Activated CD4-positive, CD25-positive, alpha-beta regulatory T cell treated with anti-CD3 and anti-CD28 coated beads, Interleukin-2, amount 50 U/mL, for 72 hours (primary cell): ENCODE data around the gene LOXL1.

Experiments used
- DNase-seq: peaks from one replicate; pipeline ENCODE4 v3.0.0; 2021

LOXL1 gene

DNA sequence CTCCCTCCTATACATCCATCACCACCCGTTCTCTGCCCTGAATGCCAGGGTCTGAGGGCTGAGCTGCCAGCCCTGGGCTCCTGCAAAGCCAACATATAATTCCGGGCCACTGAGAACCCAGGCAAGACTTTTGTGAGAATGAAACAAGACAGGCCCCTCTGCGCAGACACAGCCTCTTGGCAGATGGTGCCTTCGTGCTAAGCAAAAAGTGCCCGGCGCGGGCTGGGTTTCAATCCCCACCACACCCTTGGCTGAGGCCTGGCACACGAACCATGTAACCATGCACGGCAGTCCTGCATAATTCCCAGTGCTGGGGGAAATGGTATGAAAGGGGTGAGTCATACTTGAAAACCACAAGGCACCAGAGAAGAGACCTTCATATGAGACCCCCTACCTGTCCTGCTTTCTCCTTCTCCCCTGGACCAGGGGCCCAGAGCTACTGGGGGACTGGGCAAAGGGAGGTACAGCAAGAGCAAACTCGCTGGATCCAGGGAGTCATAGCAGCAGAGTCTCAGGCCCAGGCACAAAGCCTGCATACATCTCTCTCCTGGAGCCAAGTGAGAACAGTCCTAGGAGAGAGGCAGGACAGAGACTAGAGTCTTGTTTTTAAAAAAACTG lies 26.1 kb upstream of the LOXL1 start:
- no peak for DNase-seq

DNA sequence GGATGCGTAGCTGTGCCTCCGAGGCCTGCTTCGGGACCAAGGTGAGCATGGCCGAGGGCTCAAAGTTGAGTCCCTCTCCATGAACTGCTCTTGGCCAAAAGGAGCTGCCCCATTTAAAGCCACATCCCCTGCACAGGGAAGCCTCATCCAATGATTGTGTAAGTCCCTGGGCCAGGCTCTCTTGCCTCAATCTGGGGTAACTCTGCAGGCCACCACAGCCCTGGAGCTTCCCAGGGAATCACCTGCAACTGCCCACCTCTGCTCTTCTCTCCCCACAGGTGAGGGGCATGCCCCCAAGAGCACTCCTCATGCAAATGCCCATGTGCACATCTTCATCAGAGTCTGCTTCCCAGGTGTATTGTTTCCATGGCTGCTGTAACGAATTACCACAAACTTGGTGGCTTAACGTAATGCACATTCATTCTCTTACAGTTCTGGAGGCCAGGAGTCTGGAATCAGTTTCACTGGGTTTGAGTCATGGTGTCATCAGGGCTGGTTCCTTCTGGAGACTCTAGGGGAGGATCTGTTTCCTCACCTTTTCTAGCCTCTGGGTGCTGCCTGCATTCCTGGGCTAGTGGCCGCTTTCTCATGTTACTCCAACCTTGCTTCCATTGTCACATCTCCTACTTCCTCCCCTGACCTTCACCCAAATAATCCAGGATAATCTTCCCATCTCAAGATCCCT lies 25.0 kb upstream of the LOXL1 start:
- no peak for DNase-seq

DNA sequence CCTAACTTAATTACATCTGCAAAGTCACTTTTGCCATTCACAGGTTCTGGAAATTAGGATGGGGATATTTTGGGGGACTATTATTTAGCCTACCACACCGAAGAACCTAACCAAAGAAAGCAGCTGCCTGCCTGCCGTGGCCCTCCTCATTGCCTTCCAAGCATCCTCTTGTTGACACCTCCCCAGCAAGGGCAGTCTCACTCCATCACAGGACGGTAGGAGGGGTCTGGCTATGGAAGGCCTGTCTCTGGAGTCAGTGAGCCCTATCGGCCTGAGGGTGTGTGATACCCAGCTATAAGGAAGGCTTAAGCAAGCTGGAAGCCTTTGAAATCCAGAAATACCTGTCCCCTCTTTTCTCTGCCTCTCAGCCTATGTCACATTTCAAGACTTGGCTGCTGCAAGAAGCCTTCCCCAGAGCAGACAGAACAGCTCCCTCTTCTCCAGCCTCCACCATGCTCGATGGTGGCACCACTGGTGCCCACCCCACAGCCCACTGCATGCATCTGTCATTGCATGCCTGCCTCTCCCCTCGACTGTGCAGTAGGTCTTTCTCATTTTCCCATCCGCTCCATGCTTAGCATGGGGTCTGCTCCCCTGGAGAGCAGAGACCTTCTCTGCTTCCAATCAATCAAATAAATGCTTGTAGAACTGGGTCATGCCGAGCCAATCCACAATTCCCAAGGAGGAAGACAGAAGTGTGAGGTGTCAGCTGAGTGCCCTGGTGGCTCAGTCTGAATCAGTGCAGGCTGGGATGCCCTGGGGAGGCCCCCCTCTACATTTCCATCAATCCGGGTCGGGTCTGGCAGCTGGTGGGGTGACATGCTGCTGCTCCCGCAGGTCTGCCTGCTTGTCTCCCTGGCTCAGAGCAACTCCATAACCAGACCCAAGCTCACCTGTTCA lies 23.9 kb upstream of the LOXL1 start:
- no peak for DNase-seq

DNA sequence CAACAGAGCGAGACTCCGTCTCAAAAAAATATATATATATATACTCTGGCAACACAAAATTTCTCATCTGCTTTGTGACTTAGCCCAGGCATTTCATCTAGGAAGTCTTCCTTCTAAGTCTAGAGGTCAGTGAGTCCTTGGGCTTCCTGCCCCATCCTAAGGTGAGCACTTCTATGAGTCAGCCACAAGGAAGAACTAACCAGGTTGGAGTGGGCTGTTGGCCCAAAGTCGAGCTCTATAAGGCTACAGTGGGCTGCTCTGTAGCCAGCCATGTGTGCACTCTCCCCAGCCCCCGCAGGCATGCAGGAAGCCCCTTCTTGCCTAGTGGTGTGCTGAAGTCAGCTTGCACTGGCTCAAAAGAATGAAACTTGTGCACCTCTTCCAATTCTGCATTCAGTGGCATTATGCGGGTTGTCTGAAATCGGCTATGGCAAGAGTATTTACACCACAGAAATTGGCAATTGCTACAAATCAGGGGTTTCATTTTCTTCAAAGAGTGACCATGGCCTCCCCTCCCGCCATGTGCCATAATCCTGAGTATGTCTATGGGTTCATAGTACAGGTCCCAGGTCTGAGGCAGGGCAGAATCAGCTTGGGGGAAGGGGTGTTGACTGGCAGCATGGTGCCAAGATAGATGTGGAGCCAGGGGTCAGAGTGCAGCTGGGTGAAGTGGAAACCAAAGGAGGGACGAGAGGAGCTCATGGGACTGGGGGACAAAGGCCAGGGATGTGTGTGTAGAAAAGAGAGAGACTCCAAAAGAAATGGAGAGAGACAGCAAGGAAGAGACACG lies 22.0 kb upstream of the LOXL1 start:
- no peak for DNase-seq

DNA sequence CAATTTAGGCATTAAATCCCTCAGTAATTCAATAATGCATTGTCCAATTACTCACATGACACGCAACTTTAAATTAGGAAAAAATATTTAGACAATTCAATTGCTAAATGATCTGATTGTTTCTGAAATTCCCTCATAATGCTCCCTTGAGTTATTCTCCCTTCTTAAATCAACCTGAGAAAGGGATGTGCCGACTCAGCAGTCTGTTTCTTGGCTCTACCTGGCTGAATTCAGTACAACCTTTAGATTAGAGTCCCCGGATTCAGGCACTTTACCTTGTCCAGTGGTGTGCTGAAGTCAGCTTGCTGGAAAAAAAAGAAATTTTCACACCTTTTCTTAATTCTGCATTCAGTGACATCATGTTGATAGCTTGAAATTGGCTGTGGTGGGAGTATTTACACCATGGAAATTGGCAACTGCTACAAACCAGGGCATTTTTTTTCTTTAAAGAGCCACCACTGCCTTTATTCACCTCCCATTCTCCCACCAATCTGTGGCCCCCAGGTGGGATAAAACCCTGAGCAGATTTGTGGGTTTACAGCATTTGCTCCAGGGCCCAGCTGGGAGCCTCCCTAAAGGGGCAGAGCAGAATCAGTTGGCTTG lies 20.9 kb upstream of the LOXL1 start:
- DNase-seq = no peak

DNA sequence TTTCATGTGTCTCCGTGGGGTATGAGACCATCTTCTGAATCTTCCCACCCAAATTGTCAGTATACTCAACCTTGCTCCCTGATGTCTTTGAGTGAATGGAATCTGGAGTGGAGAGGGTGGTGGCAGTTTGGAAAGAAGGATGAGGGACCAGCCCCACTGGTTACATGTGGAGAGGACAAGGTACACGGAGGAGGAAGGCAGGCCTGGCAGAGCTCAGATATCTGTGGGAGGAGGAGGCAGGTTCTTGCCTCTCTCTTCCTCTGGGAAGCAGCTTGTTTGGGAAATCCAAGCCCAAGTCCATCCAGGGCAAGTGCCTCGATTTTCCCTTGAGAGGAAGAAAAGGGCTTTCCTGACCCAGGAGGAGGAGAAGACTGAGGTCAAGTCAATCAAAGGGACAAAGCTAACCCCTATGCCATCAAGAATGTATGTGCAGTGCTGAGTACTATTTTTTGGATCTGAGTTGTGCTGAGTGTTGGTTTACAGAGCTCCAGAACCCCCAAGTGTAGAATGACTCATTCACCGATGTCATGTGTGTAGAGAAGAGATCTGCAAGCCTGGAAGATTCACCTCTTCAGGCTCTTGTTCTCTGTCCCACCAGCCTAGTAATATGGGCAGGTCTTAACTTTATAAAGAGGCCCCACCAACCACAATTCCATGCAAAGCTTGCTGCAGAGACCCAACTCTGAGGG lies 19.8 kb upstream of the LOXL1 start:
- DNase-seq = no peak

DNA sequence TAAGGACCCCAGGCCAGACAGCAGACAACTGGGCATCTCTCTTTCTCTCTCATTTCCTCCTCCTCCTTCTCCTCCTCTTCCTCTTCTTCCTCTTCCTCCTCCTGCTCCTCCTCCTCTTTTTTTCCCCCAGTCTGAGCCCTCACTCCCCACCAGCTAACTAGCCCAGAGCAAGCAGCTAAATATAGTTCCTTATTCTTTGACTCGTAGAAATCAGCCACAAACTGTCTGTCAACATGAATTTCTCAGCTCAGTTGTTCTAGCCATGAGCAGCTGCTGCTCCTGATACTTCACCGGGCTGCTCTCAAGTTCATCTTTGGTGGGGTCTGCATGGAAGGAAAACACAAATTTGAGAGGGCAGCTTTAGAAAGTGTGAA lies 19.2 kb upstream of the LOXL1 start:
- no peak for DNase-seq

DNA sequence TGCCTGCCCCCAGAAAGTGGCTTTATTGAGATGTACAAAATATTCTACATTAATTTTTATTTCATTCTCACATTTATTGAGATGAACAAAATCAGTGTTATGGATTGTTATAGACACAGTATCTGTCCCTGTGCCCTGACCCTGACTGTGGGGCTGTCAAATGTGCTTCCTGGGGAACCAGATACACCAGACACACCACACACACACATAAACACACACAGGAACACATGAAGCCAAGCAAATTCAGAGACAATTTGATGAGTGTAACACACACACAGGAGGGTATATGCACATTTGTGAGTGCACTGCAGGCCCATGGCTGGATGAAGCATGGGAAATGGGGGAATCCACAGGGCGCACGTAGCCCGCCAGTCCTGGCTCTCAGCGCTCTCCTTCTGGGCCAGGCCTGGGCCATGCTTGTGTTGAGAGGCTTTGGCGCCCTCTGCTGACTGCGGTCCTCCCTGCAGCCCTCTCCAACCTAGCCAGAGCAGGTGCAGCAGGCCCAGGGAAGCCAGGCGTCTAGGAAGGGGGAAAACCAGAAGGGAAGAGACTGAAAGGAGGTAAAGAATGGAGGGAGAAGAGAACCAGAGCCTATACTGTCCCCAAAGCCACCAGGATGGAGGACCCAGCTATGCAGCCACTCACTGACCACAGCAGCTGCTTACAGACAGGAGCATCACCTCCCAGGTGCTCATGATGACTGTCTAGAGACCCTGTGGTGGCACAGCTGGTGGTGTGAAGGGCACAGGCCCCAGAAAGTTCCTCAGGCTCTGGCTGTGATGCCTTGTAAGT lies 18.0 kb upstream of the LOXL1 start:
- peak; percentile 82 for DNase-seq

DNA sequence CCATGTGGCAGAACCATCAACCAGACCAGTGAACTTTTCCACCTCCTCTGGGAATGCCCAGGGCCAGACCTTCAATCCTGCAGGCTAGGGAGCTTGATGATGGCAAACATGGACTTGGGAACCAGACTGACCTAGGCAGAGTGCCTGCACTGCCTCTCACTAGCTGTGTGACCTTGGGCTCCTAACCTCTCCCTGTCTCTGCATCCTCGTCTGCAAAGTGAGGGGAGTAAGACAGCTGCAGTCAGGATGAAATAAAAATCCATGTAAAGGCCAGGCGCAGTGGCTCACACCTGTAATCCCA lies 17.5 kb upstream of the LOXL1 start:
- no peak for DNase-seq

DNA sequence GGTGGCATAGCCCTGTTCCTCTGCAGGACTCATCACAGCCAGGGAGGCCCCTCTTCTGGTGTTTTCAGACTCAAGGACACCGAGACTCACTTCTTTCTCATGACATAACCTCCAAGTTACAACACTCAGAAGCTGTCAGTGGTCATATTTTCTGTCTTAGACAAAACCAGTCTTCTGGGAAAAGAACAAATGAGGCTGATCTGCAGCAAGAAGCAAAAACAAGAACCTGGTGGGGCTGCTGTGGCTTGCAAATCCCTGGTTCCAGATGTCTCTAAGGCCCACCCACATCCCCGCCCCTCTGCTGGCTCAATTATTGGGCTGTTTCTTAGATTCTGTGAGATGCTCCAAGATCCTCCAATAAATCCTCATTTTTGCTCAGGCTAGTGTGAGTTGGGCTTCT lies 16.6 kb upstream of the LOXL1 start:
- no peak for DNase-seq

DNA sequence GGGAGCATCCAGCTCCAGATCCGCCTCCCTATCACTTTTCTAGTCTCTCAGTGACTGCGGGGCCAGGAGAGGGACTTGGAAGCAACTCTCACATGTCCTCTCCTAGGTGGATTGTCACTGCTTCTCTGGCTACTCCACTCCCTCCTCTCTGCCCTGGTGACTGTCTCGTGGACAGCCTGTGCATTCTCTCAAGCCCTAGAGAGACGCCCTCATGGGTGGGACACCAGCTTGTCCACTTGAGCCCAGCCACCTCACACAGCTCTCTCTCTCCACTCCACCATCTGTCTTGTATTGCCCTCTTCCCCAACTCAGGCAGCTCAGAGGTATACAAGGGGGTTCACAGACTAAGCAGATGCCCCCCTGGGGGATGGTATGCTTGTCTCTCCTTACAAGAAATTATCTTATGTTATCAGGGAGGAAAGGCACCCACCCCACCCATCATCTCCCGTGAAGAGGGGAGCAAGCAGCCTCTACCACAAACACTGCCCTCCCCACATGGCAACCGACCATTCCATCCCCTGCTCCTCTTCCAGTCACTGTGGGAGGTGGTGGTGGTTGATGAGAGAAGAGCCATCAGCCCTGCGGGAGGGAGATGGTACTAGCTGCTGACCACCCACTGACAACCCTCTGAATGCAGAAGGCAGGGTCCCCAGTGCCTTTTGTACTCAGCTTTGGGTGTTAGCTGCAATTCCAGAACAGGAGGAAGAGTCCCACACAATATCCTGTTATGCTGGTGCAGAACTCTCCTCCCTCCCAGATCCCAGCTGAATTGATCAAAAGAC lies 15.5 kb upstream of the LOXL1 start:
- DNase-seq = no peak

DNA sequence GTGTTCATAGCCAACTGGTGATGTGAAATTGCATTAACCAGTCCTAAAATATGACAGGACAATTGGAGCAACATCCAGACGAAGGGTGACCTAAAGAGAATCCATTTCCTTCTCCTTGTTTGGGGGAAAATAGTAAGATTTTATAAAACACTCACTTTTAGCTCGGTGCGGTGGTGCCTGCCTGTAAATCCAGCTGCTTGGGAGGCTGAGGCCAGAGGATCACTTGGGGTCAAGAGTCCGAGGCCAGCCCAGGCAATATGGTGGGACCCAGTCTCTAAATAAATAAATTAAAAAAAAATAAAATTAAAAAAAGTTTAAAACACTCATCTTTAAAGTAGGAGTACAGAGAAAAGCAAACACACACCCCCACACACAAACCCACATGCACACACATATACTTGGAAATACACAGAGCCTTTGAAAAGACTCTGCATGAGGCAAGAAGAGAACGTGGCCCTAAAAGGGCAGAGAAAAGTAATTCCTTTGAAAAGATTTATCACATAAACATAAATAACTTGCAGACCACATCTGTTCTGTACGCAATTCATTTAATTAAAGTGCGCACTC lies 14.1 kb upstream of the LOXL1 start:
- DNase-seq = no peak

DNA sequence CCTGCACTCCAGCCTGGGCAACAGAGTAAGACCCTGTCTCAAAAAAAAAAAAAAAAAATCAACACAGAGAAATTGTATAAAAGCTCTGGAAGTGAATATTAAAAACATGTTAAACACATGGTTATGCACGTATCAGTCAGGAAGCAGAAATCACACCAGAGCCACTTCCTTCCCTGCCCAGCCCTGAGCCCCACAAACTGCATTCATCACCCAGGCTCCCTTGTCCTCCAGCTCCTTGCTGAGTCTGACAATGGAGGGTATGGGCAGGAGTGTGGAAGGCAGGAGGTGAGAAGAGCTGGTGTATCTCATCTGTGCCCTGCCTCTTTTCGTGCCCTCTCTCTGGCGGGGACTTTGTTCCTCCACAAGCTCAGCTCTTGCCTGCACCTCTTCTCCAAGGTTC lies 12.1 kb upstream of the LOXL1 start:
- no peak for DNase-seq

DNA sequence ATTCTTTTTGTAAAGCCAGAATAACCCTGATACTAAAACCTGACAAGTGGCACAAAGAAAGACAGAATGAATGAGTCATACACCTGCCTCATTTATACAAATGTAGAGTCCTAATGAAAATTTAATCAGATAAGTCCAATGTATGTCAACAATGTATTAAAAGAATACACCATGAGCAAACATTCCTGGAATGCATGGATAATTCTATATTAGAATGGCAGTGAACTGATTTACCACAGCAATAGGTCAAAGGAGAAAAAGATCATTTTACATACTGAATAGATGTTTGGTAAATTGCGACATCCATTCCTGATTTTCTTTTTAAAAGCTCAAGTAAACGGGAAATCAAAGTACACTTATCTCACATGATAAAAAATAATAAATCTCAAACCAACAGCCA lies 11.2 kb upstream of the LOXL1 start:
- DNase-seq = no peak

DNA sequence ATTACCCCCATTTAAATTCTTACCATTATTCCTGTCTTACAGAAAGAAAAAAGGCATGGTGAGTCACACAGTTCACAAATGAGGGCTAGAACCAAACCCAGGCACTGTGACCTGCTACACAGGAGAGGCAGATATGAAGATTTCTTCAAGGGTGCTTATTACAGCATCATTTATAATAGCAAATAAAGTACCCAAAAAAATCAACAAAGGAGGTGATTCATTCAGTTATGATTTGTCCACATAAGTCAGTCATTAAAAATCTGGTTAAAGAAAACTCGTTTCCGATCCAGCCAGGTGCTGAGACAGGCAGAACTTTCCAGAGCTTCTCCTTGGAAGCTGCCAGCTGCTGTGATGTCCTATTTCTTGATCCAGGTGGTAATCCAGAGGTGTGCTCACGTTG lies 7.5 kb upstream of the LOXL1 start:
- DNase-seq = no peak

DNA sequence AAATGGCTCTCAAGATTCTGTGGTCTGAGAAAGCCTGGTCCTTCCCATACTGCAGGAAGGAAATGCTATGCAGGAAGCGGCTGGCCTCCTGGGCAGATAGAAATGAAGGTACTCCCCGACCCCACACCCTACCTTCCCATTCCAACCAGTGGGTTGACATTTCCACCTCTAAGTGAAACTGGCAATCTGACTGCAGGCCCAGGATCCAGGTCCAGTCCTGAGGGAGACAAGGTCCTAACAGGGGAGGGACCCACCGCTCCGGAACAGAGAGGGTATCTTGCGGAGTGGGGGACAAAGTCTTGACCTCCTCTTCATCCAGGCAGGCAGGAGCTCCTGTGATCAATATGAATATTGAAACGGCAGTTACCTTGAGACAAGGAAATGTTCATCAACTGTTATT lies 6.6 kb upstream of the LOXL1 start:
- no peak for DNase-seq

DNA sequence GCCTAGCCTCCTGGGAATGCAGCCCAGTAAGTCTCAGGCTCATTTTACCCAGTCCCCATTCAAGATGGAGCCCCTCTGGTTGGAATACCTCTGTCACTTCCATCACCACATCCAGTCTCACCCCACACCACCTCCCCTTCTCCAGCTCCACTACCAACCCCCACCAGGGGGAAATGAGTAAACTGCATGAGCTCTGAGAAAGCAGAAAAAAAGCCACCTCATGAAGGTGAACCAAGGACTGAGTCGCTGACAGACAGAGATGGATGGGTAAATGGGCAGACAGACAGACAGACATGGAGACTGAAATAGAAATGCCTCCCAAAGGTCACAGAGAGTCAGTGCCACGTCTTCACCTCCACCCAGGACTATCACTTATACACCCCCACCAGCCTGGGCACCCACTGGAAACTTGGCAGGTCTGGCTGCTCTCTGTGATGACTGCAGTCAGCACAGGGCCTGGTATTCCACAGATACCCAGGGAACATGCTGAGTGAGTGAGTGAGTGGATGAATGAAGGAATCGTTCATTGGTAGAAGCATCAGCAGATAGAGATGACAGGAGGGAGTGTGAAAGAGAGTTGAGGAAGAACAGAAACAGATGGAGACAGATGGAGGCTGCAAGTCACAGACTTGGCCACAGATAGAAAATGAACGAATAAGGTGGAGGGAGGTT lies 4.9 kb upstream of the LOXL1 start:
- no peak for DNase-seq

DNA sequence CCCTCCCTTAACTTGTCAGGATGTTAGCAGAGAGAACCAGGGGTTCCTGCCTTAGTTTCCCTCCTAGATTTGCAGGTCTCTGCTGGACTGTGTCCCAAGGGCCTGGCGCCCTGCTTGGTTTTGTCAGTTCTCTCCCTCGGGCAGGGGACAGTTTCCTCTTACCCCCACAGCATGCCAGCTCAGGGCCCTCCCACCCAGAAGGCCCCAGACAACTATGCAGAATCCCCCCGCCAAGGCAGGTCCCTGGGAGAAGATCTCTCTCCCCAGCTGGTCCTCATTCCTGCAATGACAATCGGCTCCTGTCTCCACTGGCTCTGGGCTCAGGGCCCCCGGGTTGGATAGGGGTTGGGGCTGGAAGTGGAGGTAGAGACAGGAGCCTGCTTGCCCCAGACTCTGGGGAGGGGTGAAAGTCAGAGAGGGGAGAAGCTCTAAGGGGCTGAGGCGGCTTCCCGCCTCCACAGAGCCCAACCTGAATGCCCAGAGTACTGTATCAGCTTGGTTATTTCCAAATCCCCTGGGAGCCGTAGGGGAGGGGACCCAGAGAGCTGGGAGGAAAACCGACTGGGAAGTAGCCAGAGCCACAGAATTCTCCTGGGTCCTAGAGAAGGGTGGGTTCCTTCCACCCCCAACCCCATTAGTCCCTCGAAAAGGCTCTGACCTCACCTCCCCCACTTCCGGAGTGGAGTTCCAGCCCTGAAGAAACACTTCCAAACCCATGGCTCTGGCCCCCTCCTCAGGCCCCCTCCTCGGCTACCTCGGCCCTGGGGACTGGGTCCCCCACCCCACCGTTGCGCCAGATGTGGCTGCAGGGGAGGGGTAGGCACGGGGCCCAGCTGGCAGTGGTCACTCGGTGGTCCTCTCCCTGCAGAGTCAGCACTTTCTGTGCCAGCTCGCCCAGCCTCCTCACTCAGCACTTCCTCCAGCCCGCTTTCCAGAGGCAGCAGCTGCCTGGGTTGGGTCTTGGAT lies 3.8 kb upstream of the LOXL1 start:
- DNase-seq = no peak

DNA sequence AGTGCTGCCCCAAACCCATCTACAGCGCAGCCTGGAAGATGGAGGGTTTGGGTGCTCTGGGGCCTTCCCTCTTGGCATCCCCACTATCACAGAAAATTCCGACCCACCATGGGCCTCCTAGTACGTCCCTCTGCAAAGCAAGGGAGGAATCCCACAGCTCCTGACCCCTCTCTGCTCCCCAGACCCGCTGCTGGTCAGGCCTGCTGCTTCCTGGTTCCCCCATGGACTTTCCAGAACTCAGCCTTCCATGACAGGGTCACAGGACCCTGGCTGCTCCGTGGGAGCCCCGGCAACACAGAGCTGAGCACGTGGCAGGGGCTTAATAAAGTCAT lies 3.1 kb upstream of the LOXL1 start:
- no peak for DNase-seq
